ENCODE results near the gene SYT11.

DNA sequence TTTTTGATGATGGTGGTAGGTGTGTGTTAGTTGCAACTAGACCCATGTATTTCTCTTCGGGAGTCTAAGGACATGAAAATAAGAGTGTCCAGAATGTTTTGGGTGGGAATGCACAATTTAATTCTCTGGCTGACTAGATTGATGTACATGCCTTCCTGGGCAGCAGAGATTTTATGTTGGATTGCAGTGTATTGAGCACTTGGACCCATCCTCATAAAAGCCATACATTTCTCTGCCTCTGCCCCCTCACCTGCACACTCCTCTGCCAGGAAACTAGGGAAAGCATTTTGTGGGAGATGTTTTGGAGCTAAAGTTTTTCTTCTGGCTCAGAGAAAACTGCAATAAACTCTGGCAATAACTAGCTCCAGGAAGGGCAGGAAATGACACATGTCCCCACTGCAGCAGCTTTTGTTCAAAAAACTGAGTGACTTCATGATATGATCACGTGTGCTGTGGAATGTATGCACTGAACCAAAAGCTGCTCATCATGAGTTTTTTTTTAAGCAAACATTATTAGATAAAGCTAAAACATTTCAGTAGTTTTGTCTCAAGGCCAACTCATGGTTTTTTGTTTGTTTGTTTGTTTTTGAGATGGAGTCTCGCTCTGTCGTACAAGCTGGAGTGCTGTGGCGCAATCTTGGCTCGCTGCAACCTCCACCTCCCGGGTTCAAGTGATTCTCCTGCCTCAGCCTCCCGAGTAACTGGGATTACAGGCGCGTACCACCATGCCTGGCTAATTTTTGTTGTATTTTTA lies 34.2 kb downstream of the SYT11 start:
- TF ChIP-seq, protein P1, sequence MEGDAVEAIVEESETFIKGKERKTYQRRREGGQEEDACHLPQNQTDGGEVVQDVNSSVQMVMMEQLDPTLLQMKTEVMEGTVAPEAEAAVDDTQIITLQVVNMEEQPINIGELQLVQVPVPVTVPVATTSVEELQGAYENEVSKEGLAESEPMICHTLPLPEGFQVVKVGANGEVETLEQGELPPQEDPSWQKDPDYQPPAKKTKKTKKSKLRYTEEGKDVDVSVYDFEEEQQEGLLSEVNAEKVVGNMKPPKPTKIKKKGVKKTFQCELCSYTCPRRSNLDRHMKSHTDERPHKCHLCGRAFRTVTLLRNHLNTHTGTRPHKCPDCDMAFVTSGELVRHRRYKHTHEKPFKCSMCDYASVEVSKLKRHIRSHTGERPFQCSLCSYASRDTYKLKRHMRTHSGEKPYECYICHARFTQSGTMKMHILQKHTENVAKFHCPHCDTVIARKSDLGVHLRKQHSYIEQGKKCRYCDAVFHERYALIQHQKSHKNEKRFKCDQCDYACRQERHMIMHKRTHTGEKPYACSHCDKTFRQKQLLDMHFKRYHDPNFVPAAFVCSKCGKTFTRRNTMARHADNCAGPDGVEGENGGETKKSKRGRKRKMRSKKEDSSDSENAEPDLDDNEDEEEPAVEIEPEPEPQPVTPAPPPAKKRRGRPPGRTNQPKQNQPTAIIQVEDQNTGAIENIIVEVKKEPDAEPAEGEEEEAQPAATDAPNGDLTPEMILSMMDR (IDR thresholded peaks at IDR 0.05; ENCODE audit: low read length): no peak
- no peak for TF ChIP-seq EZH2 (IDR thresholded peaks at IDR 0.05; ENCODE audit: borderline replicate concordance, low read length)
